WERI-Rb-1 (cell line): ENCODE measurements around the gene CDYL.

Experiments used
- DNase-seq: peaks from one replicate; pipeline ENCODE4 v3.0.0-alpha.2; 2020
- H3K27ac ChIP-seq: fragments of 250-450 bp; sonication (Bioruptor Pico); 2 replicates; pipeline ENCODE4 v1.5.1; 2020; ENCODE audit warnings: mild to moderate bottlenecking, moderate library complexity
- H3K27me3 ChIP-seq: fragments of 250-450 bp; sonication (Bioruptor Pico); 2 replicates; pipeline ENCODE4 v1.5.1; 2021; ENCODE audit warnings: mild to moderate bottlenecking, low read depth, moderate library complexity; ENCODE audit not compliant: insufficient read depth, severe bottlenecking
- H3K36me3 ChIP-seq: fragments of 250-450 bp; sonication (Bioruptor Pico); 2 replicates; pipeline ENCODE4 v1.5.1; 2020; ENCODE audit warnings: mild to moderate bottlenecking, moderate library complexity
- H3K4me3 ChIP-seq: 2 replicates; pipeline ENCODE4 v1.5.1; 2011; ENCODE audit warnings: low read depth, mild to moderate bottlenecking, control low read depth, low read length
- H3K9me3 ChIP-seq: fragments of 250-450 bp; sonication (Bioruptor Pico); 2 replicates; pipeline ENCODE4 v1.5.1; 2021; ENCODE audit warnings: mild to moderate bottlenecking, moderate library complexity; ENCODE audit not compliant: severe bottlenecking
- CTCF ChIP-seq: IDR thresholded peaks from 2 replicates; pipeline ENCODE4 v1.5.1; 2011; ENCODE audit warnings: low read depth, mild to moderate bottlenecking, control low read depth, inconsistent platforms, low read length

CDYL gene

GRCh38 chr6:4964675-4965561, 188.7 kb downstream of the CDYL start:
- no peaks in the 10 kb centered on the region for H3K36me3 ChIP-seq
- no peak for DNase-seq

GRCh38 chr6:4965562-4966389, 189.6 kb downstream of the CDYL start:
- H3K4me3 ChIP-seq, result no peak overlapping the region
- no peak for TF ChIP-seq CTCF

More at GRCh38 chr6:4964675-4965561, 188.7 kb downstream of the CDYL start:
- Histone ChIP-seq H3K27me3 (no peaks in the 10 kb centered on the region), H3K4me3 (no peak overlapping the region), H3K27ac (no peak overlapping the region), H3K9me3 (no peaks in the 10 kb centered on the region)
- no peak for TF ChIP-seq CTCF

GRCh38 chr6:4967301-4968030, 191.3 kb downstream of the CDYL start:
- H3K4me3 ChIP-seq, result no peak overlapping the region
- no peak for DNase-seq
- H3K27ac ChIP-seq, result no peak overlapping the region
- no peaks in the 10 kb centered on the region for H3K36me3 ChIP-seq
- H3K27me3 ChIP-seq, result no peaks in the 10 kb centered on the region
- no peaks in the 10 kb centered on the region for H3K9me3 ChIP-seq
- no peak for TF ChIP-seq CTCF

More at GRCh38 chr6:4965562-4966389, 189.6 kb downstream of the CDYL start:
- no peaks in the 10 kb centered on the region for H3K27me3 ChIP-seq
- DNase-seq, result no peak
- no peak overlapping the region for H3K27ac ChIP-seq
- no peaks in the 10 kb centered on the region for H3K36me3 ChIP-seq
- no peaks in the 10 kb centered on the region for H3K9me3 ChIP-seq

GRCh38 chr6:4969609-4970285, 193.5 kb downstream of the CDYL start:
- Histone ChIP-seq H3K27me3 (no peaks in the 10 kb centered on the region), H3K4me3 (no peak overlapping the region), H3K27ac (no peak overlapping the region), H3K9me3 (no peaks in the 10 kb centered on the region), H3K36me3 (no peaks in the 10 kb centered on the region)
- DNase-seq, result no peak
- no peak for TF ChIP-seq CTCF

- no peak overlapping the region for H3K4me3 ChIP-seq
- no peak for TF ChIP-seq CTCF
Measured at GRCh38 chr6:4970739-4971395, 194.7 kb downstream of the CDYL start.

More at GRCh38 chr6:4970739-4971395, 194.7 kb downstream of the CDYL start:
- DNase-seq, result no peak
- Histone ChIP-seq H3K27ac (no peak overlapping the region), H3K36me3 (no peaks in the 10 kb centered on the region), H3K9me3 (no peaks in the 10 kb centered on the region), H3K27me3 (no peaks in the 10 kb centered on the region)
